Adrenal gland (tissue), 5 donors: ENCODE results near the gene ABCC11.

Experiments used
- POLR2A ChIP-seq, 2 donors: fragments of 450-650 bp; IDR thresholded peaks; one replicate each; pipeline ENCODE4 v1.6.1; 2017; ENCODE audit warnings: antibody characterized with exemption in 2 of 2, mild to moderate bottlenecking in 2 of 2, moderate library complexity in 1 of 2
- TF ChIP-seq, protein P1 (sequence below), 6 experiments: fragments of 450-650 bp in 4 of 6; fragments of 200-600 bp in 2 of 6; sonication (generic) in 1 of 6; IDR thresholded peaks; 1 replicate in 5 of 6; 2 replicates in 1 of 6; pipeline versions ENCODE4 v1.5.1 to v1.8.0; 2016 to 2021; ENCODE audit warnings: antibody characterized with exemption in 6 of 6, mild to moderate bottlenecking in 2 of 6, moderate library complexity in 1 of 6
- donor health status: DM: no; HTN: no; CAD: no.

DNA sequence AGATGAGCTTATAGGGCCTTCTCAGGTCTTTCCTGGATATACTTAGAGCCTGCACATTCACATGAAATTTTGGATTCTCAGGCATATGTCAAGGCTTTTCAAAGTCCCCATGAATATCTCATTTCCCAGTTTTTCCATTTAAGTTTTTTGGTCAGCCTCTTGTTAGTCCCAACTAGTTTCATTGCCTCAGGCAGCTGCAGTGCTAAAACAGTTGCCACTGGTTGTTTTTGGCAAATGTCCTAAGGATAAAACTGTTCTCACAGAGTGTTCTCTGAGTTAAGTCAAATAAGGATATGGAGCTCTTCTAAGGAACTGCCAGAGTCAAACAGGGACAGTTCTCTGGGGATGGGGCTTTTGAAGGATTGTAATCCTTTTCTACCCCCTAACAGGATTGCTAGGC, 39.9 kb upstream of the ABCC11 start:
- TF ChIP-seq, protein P1, sequence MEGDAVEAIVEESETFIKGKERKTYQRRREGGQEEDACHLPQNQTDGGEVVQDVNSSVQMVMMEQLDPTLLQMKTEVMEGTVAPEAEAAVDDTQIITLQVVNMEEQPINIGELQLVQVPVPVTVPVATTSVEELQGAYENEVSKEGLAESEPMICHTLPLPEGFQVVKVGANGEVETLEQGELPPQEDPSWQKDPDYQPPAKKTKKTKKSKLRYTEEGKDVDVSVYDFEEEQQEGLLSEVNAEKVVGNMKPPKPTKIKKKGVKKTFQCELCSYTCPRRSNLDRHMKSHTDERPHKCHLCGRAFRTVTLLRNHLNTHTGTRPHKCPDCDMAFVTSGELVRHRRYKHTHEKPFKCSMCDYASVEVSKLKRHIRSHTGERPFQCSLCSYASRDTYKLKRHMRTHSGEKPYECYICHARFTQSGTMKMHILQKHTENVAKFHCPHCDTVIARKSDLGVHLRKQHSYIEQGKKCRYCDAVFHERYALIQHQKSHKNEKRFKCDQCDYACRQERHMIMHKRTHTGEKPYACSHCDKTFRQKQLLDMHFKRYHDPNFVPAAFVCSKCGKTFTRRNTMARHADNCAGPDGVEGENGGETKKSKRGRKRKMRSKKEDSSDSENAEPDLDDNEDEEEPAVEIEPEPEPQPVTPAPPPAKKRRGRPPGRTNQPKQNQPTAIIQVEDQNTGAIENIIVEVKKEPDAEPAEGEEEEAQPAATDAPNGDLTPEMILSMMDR (IDR thresholded peaks at IDR 0.05): no peak
- TF ChIP-seq POLR2A (IDR thresholded peaks at IDR 0.05): no peak
